Mammary epithelial cell (primary cell): ENCODE measurements around the gene MEST.

Experiments
- CTCF ChIP-seq, 2 donors: IDR thresholded peaks in 1 of 2; conservative IDR thresholded peaks in 1 of 2; 2 replicates each; pipeline ENCODE4 v1.5.1; 2011 to 2012; ENCODE audit warnings: inconsistent platforms in 2 of 2, low read length in 2 of 2, mild to moderate bottlenecking in 2 of 2, control low read depth in 1 of 2, low read depth in 1 of 2; ENCODE audit not compliant: insufficient read depth in 1 of 2; ENCODE audit errors: extremely low read depth in 1 of 2
- EZH2 ChIP-seq: IDR thresholded peaks from 2 replicates; pipeline ENCODE4 v1.6.1; 2012; ENCODE audit warnings: low read length, inconsistent platforms, borderline replicate concordance

GRCh38 chr7:130481898-130482297 lies 10.0 kb upstream of the MEST start:
- no peak for TF ChIP-seq CTCF (conservative IDR thresholded peaks at IDR 0.05 in 1 of 2, IDR thresholded peaks at IDR 0.05 in 1 of 2; ENCODE audit: extremely low read depth in 1 of 2, insufficient read depth in 1 of 2, low read depth in 1 of 2, low read length in 2 of 2)
- TF ChIP-seq EZH2 = no peak
